Suppressor macrophage treated with lipopolysaccharide for 4 hours (primary cell): ENCODE measurements around the gene MS4A4A.
"Not testable (repeated sequence)": the region's sequence is repeated elsewhere in the genome, so short reads cannot be mapped to it uniquely, and the experiment has no call there.

Source experiments
- DNase-seq: peaks from one replicate; pipeline ENCODE4 v3.0.0-alpha.2; 2020

The MS4A4A gene

DNA sequence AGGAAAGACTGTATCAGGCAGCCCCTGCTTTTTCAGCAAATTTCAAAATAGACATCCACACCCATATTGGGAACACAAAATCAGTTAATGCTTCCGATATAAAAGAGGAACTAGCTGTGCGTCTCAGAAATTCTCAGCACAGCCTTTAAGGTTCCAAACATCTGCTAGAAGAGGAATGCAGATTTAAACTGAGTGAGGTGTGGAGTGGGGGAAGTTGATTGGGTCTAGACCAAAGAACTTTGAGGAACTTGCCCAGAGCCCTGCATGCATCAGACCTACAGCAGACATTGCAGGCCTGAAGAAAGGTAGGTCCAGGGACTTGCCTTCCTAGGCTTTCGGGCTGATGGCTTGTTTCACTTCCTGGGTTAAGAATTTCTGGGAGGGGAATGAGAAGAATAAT lies at the start of gene MS4A4A:
Gene MS4A4A (plus strand): TSS at position 255 of the 400 bp plus-strand sequence. CDS start 10 bp downstream, at position 265.
- peak; percentile 76 for DNase-seq

DNA sequence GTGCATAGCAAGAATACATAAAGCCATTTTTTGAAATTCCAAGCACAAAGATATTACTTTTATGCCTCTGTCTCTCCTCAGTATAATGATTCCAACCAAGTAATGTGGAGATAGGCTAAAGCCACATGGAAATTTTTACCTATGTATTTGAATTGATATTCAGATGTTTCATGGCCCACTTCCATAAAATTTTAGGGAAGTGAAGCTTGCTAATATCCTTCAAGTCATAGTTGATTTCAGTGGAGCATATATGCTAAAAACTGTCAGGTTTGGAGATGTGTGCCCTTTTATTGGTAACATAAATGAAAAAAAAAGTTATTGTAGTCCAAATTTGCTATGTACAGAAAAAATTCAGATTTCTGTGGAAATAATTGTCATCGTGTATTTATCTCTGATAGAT lies 49.8 kb upstream of the MS4A4A start:
- no peak for DNase-seq

DNA sequence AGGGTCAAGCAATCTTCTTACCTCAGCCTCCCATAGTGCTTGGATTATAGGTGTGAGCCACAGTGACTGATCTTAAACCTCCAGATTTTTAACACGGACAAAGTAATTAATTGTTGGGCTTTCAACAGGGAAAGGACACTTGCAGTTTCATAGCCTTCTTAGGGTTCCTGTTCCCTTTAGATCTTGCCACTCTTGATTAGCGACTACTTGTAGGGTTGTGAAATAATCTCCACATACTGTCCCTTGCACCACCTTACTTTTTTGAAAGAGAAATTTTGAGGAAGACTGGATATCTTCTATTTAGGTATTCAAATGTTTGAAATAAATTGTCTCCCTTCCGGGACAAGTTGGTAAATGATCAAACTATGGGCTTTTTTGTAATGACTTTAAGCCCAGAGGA lies 45.1 kb upstream of the MS4A4A start:
- DNase-seq, result peak; percentile 54

DNA sequence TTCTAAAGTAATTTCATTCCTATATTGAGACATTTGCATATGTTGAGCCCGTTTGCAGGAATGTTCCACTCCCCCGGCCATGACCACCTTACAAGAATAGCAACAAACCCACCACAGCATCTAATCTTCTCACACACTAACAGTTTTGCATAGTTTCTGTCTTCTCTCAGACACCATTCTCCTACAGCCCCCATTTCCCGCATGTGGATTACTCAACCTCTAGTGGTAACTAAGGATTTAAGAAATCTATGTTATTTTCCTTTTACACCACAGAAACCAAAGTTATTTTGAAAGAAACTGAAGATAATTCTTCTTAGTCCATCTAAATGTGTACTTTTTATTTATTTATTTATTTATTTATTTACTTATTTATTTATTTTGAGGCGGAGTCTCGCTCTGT lies 39.8 kb upstream of the MS4A4A start:
- peak; percentile 53 for DNase-seq

DNA sequence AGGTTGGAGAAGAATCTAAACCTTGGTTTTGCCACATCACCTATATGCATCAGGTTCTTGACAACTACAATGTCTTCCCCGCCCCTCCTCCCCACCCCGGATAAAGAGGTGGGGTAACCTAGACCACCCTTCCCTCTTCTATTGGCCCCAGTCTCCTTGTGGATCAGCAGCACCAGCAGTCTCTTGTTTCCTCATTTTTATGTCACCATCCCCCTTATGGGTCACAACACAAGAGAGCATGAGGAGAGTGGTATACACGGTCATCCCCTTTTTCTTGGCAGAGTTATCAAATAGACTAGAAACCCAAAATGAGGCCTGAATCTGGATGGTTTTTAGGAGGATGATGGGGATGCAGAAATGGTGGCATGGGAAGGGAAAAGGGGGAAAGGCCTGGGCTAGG lies 38.7 kb upstream of the MS4A4A start:
- DNase-seq, result no peak

DNA sequence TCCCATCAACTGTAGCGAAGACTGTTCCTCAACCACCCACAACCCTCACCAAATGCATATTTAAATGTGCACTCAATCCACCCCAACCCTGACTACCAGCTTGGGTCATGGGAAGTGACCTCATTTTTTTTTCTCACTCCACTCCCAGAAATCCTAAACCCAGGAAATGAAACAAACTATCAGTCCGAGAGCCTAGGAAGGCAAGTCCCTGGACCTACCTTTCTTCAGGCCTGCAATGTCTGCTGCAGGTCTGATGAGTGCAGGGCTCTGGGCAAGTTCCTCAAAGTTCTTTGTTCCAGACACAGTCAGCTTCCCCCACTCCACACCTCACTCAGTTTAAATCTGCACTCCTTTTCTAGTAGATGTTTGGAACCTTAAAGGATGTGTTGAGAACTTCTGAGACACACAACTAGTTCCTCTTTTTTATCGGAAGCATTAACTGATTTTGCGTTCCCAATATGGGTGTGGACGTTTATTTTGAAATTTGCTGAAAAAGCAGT lies 37.7 kb upstream of the MS4A4A start, which contains the start of gene MS4A4E:
Gene MS4A4E (minus strand): TSS at position 398 of the 500 bp plus-strand sequence. CDS start 13,082 bp downstream, outside the sequence.
- peak; percentile 53 for DNase-seq

DNA sequence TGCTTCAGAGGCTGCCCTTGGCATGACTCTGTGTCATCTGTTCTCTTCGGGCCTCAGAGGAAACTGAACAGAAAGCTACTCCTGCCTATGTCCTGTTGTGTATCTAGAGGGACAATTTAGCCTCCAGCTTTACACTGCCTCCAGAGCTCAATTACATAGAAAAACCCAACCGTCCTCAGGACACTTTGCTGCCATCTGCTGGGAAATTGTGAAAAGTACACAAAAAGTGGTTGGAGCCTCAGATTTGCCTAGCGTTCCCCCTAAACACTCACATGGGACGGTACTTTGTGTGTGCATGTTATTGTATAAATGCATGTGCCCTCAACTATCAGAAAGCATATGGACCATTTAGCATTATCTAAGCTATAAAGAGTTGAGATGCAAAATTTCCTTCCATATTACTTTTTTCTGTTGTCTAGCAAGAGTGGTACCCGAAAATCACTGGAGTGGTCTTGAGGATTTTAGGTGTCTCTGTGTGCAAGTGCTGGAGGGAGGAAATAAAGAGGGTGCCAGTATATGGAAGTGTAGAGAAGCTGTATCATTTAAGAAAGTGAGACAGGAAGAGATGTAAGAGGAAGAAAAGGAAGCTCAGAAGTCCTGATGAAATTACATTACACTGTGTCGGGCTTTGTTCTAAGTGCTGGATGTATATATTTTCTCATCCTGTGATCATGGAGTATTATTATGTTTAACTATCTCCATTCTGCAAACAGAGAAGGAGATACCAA lies 28.8 kb upstream of the MS4A4A start:
- DNase-seq, result peak; percentile 69

DNA sequence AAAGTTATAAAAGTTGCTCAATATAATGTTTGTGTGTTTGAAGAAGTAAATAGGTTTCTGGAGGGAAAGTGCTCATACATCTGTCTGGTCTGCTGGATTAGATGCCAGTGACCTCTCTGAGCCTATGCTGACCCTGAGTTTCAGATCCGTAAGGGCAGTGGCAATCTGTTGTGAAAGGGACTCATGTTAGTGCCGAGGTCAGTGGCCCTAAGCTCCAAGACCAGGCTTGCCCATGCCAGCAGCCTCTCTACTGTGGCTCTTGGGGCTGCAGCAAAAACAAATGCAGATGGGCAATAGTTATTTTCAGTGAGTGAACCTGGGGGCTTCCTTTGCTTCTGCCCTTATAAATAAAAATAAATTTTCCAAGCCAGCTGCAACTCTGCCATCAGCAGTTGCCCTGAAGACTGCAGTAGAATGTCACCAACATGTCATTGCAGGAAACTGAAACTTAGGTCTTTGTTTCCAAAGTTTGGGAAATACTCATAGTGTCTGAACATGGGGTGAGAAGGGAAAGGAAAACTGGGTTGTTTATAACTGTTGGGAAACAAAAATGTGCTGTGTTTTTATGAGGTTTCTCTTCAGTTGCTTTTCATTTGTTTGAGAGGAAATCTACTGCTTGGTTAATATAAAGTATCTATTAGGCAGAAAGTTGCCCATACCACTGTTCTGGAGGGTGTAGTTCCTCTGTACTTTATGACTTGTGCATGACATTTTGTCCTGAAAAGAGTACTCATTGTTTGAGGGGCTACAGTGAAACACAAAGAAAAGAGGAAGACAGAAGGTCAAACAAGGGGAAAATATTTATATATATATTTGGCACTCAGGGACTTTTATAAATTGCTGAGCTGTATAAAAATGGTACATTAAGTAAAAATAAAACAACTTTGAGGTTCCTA lies 28.0 kb upstream of the MS4A4A start:
- DNase-seq, result peak; percentile 82

DNA sequence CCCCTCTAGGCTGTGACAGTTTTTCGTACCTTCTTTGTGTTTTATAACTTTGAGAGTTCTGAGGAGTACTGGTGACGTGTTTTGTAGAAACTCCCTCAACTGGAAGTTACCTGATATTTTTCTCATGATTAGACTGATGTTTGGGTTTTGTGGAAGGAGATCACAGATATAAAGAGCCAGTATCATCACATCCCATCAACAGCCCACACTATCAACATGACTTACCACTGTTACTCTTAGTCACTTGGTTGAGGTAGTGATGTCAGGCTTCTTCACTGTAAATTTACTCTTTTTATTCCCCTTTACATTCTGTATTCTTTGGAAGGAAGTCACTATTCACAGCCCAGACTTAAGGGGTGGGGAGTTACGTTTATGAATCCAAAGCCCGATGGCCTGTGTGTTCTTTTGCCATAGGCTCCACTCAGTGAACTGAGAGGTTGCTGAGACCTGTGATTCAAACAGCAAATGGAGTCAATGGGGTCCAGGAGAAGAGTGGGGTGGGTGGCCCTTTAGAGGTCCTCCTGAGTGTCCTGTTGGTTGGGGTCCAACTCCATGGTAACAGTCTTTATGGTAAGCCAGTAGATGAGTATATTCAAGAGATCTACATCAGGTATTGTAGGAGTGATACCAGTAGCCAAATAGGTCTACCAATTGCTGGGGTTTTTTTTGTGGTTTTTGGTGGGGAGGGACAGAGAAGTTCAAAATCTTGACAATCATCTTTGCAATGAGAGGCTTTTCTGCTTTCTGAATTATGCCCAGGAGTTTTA lies 22.3 kb upstream of the MS4A4A start:
- no peak for DNase-seq

DNA sequence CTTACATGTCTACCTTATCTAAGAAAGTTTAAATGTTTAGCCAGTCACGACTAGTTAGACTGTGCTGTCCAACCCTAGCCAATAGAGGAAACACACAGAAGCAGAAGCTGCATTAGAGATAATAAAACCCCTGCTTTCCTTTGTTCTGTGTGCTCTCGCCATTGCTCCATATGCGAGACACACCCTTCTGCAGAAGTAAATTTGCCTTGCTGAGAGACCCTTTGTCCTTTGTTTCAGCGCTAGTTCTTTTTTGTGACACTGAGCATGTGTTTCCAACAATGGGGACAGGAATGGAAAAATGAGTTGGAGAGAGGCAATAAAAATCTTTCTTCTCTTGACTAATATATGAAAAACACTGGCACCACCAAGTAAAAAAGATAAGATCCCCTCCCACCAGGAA lies 19.5 kb upstream of the MS4A4A start:
- no peak for DNase-seq

DNA sequence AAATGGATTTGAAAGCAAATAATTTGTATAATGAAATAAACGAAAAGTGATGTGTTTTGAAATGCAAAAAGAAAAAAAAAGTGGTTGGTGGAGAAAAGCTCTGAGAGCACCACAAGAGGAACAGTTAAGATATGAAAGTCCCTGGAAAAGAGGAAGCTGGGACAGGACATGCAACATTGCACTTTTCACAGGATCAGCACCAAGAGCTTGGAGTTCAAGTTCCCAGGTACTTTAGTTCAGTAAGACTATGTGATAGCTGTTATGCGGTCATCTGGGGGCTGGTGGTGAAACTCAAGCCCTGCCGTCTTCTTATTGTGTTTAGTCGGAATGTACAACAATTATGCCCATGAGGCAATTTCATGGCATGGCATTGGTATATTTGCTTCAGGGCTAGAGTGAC lies 17.1 kb upstream of the MS4A4A start:
- peak; percentile 76 for DNase-seq

DNA sequence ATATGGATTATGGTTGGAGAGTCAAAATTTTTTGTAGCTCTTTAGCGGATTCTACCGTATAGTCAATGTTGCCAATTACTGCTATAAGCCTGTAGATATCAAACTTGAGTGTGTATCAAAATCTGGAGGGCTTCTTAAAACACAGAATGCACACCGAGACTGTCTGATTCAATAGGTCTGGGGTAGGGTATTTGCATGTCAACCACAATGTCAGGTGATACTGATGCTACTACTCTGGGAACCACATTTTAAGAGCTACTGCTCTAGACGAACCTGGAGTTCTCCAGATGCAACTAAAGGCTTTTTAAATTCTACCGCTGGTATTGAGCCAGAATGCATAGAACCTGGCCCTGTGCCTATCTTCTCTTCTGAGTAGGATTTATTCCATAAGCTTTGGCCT lies 15.8 kb upstream of the MS4A4A start:
- no peak for DNase-seq

DNA sequence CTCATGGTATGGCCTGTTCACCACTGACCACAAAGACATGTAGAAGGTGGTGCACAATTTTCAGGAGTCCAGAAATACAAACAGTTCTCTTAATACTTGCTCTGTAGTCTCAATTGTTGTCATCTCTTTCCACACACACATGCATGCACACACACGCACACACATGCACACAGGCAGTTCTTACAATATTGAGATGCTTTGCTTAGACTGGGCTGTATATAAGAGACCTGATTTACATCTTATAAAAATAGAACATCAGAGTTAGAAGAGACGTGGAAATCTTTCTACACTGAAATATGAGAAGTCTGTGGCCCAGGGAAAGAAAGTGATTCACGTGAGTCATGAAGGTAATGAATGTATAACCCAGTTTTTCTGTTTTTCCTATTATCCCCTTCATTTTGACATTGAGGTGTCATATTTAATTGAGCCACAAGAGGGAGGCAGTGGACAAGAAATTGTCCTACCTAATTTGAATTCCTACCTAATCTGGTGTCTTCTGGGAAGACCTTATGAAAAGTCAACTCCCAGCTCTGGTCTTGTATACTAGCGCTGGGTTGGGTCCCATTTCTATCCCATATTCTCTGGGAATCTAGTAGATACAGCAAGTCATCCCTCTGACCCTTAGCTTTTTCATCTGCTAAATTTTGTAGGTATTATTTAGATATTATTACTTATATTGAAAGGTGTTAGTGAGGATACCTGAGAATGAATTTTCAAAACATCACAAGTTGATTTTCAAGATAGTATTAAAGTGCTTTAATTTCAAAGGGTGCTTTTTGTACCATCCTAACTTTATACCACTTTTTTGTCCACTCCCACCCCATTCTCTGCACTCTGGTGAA lies 14.9 kb upstream of the MS4A4A start:
- peak; percentile 81 for DNase-seq

DNA sequence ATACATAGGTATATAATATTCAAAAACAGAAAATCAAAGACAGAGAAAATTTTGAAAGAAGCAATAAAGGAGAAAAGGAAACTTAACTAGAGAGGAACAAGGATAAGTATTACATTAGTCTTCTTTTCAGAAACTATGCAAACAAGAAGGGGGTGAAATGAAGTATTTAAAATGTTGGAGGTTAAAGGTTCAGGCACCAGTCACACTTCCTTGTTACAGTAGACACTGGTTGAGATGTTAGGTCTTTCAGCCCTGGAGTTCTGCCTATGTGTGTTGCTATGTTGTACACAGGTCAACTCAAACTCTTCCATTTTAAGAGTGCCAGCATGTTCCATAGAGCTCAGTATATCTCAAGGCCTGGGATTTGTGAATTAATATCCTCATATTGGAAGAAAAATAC lies 6.0 kb upstream of the MS4A4A start:
- DNase-seq, result peak; percentile 52

DNA sequence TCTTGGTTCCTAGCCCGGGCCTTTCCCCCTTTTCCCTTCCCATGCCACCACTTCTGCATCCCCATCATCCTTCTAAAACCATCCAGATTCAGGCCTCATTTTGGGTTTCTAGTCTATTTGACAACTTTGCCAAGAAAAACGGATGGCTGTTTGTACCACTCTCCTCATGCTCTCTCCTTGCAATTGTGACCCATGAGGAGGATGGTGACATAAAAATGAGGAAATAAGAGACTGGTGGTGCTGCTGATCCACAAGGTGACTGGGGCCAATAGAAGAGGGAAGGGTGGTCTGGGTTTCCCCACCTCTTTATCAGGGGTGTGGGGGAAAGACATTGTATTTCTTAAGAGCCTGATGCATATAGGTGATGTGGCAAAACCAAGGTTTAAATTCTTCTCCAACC lies 1.0 kb downstream of the MS4A4A start:
- peak; percentile 64 for DNase-seq

DNA sequence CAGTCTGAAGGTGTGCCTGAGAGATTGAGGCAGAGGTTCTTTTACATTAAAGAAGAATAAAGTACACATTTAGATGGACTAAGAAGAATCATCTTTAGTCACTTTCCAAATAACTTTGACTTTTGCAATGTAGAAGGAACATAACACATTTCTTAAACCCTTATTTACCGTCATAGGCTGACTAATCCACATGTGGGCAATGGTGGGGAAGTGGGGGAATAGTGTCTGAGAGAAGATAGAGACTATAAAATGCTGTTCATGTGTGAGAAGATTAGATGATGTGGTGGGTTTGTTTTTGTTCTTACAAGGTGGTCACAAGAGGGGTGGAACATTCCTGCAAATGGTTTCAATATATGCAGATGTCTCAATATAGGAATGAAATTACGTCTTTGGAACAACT lies 1.8 kb downstream of the MS4A4A start:
- peak; percentile 93 for DNase-seq

DNA sequence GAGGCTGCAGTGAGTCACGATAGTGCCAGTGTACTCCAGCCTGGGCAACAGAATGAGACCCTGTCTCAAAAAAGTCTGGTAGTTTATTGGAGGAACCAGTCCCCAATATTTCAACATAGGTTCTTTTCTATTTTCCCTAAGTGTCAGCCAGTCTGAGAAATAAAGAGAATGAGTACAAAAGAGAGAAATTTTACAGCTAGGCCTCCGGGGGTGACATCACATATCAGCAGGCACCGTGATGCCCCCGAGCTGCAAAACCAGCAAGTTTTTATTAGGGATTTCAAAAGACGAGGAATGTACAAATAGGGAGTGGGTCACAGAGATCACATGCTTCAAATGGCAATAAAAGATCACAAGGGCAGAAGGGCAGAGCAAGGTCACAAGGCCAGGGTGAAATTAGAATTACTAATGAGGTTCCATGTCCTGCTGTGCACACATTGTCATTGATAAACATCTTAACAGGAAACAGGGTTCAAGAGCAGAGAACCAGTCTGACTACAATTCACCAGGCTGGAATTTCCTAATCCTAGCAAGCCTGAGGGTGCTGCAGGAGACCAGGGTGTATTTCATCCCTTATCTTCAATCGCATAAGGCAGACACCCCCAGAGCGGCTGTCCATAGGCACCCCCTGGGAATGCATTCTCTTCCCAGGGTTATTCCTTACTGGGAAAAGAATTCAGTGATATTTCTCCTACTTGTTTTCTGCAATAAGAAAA lies 5.1 kb downstream of the MS4A4A start:
- DNase-seq, result not testable (repeated sequence)

DNA sequence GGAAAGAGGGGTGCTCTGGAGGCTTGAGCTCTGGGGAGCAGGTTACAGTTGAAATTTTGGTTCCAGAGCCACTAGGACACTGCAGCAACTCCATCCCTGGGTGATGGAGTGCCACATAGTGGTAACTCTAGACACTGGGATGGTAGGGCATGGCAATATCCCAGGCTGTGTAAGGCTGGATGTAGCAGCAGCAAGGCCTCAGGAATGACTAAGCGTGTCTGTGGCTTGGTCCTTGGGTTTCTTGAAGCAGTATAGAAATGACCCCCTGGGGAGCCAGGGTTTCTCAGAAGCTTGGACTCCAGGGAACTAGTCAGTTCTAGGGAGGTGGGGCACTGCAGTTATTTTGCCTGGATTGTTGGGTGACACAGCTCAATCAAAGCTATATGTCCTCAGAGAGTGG lies 8.1 kb downstream of the MS4A4A start:
- DNase-seq, result no peak

DNA sequence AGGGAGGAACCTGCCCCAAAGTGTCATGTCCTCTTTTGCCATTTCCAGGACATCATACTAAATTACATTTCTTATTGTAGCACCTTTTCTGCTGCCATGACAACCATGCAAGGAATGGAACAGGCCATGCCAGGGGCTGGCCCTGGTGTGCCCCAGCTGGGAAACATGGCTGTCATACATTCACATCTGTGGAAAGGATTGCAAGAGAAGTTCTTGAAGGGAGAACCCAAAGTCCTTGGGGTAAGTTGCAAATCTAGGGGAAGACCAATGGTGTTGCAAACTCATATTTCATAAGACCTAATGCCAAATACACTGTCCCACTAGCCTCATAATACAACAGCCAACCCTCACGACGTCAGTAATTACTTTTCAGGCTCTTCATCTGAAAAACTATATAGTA lies 11.7 kb downstream of the MS4A4A start:
- DNase-seq, result no peak

DNA sequence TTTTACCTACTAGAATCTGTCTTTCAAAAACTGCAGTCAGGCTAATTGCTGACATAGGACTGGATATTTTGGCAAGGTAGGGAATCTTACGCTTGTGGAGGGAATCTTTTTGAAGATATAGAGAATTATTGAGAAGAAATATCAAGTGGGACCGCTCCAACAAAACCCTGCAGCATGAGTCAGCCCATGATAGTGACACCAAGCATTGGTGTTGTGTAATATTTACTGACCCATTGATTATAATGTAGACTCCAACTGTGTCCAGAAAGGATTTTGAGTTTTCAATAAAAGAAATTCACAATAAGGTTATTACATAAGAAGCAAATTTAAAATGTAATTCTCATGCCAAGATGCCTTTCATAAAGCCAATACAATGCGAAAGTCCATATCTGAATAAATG lies 20.7 kb downstream of the MS4A4A start:
- DNase-seq, result no peak

DNA sequence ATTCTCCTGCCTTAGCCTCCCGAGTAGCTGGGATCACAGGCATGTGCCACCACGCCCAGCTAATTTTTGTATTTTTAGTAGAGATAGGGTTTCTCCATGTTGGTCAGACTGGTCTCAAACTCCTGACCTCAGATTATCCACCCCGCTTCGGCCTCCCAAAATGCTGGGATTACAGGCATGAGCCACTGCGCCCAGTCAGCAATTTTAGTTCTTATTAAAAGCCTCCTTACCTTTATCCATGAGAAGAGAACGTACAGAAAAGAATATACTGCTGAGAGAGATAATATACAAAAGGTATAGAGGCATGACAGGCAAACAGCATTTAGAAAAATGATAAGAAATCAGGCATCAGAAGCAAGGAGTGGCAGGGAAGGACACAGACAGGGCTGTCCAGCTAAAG lies 21.4 kb downstream of the MS4A4A start:
- DNase-seq, result not testable (repeated sequence)
